Stomach (tissue), 9 donors: ENCODE results near the gene DPYSL3. TPM values are rescaled to one million over a fixed set of nuclear protein-coding genes. Genes with fewer than 3 reads are reported as not detected.
A peak's percentile ranks its signal among the peaks of the same experiment; 100 is the strongest.

Experiments used
- DNase-seq, 2 donors: peaks; one replicate each; pipeline versions ENCODE4 v3.0.0 to v3.0.0-alpha.2; 2013 to 2019
- H3K27ac ChIP-seq, 5 donors: fragments of 200-600 bp in 4 of 5; sonication (generic) in 4 of 5; one replicate each; pipeline ENCODE4 v1.5.1; 2013 to 2019; ENCODE audit warnings: mild to moderate bottlenecking in 1 of 5, moderate library complexity in 1 of 5
- H3K27me3 ChIP-seq, 3 donors: fragments of 200-600 bp; sonication (generic); one replicate each; pipeline ENCODE4 v1.5.1; 2017 to 2019; ENCODE audit warnings: mixed run types in 1 of 3
- H3K36me3 ChIP-seq, 4 donors: fragments of 200-600 bp; sonication (generic); 1 replicate in 3 of 4; 2 replicates in 1 of 4; pipeline ENCODE4 v1.5.1; 2016 to 2019
- H3K4me1 ChIP-seq, 4 donors: fragments of 200-600 bp; sonication (generic); one replicate each; pipeline ENCODE4 v1.5.1; 2016 to 2019
- H3K4me3 ChIP-seq, 4 donors: fragments of 200-600 bp; sonication (generic) in 3 of 4; one replicate each; pipeline ENCODE4 v1.5.1; 2016 to 2019; ENCODE audit warnings: mild to moderate bottlenecking in 1 of 4
- H3K9me3 ChIP-seq, 4 donors: fragments of 200-600 bp; sonication (generic); one replicate each; pipeline ENCODE4 v1.5.1; 2016 to 2019
- EP300 ChIP-seq: sonication (generic); formaldehyde crosslinking; IDR thresholded peaks from one replicate; pipeline ENCODE4 v1.6.1; 2017; ENCODE audit warnings: antibody characterized with exemption
- POLR2A ChIP-seq, 4 donors: fragments of 450-650 bp; IDR thresholded peaks; one replicate each; pipeline ENCODE4 v1.6.1; 2016; ENCODE audit warnings: antibody characterized with exemption in 4 of 4, control low read depth in 2 of 4, mild to moderate bottlenecking in 1 of 4, moderate library complexity in 1 of 4
- POLR2AphosphoS5 ChIP-seq, 3 donors: sonication (generic); formaldehyde crosslinking; IDR thresholded peaks; one replicate each; pipeline ENCODE4 v1.6.1; 2016; ENCODE audit warnings: antibody characterized with exemption in 3 of 3
- WGBS, 5 donors: extraction: QIAGEN DNeasy Blood & Tissue Kit in 3 of 5; methylation state at CpG; one replicate each; pipeline versions ENCODE4 v1.1.5 to v1.1.7; 2013 to 2018; 5-methylcytosine and 5-hydroxymethylcytosine counted together
- intact Hi-C: fragments of 100-400 bp; cut with DNase I; formaldehyde crosslinking; loops from one replicate; pipeline ENCODE4 v1.15.1; 2023; ENCODE audit warnings: low total_unique reads
- polyA plus RNA-seq, 3 donors: library from polyadenylated mRNA; stranded (reverse); fragments of 200-250 nt; gene quantifications; one replicate each; pipeline ENCODE4 v1.2.3, GENCODE V29; 2013
- total RNA-seq, 5 donors: library from RNA; depleted of rRNA; stranded (reverse); fragments of >200 nt; gene quantifications; one replicate each; pipeline versions ENCODE4 v1.1.0 to v1.2.3, GENCODE V29; 2014 to 2016
- TF ChIP-seq, protein P1 (sequence below), 7 experiments: fragments of 450-650 bp in 4 of 7; fragments of 200-600 bp in 3 of 7; sonication (generic) in 3 of 7; IDR thresholded peaks; one replicate each; pipeline ENCODE4 v1.5.1; 2016 to 2019; ENCODE audit warnings: antibody characterized with exemption in 7 of 7, control low read depth in 2 of 7, mild to moderate bottlenecking in 1 of 7
- donor health status: healthy with polysubstance abuse.
- donor health status: Bipolar disorder and iron deficiency.
- donor health status: healthy.

The DPYSL3 gene
- total and polyA plus RNA-seq, 8 donors: 15.0 to 144 (median 38.0) TPM

DNA sequence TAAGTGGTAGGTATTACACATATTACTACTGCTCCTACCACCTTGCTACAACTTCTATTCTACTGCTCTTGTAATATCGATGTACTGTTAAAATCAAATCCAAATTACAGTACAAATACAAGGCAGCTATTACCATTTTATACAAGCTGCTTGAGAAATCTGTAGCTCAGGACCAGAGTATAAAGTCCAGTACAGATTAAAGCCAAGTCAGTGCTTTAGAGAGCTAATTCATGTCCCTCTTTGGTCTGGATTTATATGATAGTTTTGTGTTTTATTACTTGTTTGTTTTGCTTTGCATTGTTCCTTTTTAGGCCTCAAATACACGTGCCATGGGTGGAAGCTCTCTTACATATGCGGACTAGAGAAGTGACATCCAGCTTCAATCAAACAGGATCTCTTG lies 75.8 kb downstream of the DPYSL3 start:
- H3K36me3 ChIP-seq: no peaks in the 10 kb centered on the region
- DNase-seq: no peak
- no peak overlapping the region for H3K4me3 ChIP-seq
- 74 to 88% (median 78%) methylated on average over 3 of the region's 3 CpGs for WGBS, 5 donors
- H3K27me3 ChIP-seq: no peaks in the 10 kb centered on the region
- peaks cover 0 to 41% (median 16%) of the 10 kb centered on the region in 4 donors for H3K4me1 ChIP-seq
- H3K9me3 ChIP-seq: no peaks in the 10 kb centered on the region
- TF ChIP-seq, protein P1, sequence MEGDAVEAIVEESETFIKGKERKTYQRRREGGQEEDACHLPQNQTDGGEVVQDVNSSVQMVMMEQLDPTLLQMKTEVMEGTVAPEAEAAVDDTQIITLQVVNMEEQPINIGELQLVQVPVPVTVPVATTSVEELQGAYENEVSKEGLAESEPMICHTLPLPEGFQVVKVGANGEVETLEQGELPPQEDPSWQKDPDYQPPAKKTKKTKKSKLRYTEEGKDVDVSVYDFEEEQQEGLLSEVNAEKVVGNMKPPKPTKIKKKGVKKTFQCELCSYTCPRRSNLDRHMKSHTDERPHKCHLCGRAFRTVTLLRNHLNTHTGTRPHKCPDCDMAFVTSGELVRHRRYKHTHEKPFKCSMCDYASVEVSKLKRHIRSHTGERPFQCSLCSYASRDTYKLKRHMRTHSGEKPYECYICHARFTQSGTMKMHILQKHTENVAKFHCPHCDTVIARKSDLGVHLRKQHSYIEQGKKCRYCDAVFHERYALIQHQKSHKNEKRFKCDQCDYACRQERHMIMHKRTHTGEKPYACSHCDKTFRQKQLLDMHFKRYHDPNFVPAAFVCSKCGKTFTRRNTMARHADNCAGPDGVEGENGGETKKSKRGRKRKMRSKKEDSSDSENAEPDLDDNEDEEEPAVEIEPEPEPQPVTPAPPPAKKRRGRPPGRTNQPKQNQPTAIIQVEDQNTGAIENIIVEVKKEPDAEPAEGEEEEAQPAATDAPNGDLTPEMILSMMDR (IDR thresholded peaks at IDR 0.05): no peak
- TF ChIP-seq EP300: no peak
- TF ChIP-seq POLR2AphosphoS5 (IDR thresholded peaks at IDR 0.05): no peak
- TF ChIP-seq POLR2A (IDR thresholded peaks at IDR 0.05): no peak
- intact Hi-C loops: no loop called here
- H3K27ac ChIP-seq: no peak overlapping the region

DNA sequence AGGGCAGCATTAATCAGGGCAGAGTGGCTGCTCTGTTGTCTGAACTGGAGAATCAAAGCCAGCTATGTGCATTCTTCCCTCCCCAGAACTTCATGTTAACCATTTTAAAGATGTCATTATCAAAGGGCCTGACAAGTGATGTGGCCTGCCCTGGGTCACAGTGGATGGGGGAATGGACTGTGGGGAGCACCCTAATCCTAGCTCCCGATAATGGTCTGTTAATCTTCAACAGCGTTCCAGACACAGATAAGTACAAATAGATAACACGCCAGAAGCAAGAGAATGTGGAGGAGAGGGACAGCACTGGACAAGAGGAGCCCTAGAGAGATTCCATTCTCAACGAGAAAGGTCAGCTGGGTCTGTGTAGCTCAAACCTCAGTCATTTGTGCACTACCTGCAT lies 77.5 kb downstream of the DPYSL3 start:
- Histone ChIP-seq H3K27me3 (no peaks in the 10 kb centered on the region), H3K27ac (peak overlapping the region in 1 of 5 donors; percentile 23), H3K36me3 (no peaks in the 10 kb centered on the region), H3K4me1 (peaks cover 0 to 54% (median 26%) of the 10 kb centered on the region in 4 donors), H3K4me3 (no peak overlapping the region), H3K9me3 (no peaks in the 10 kb centered on the region)
- TF ChIP-seq EP300 (no peak), POLR2A (IDR thresholded peaks at IDR 0.05) (no peak), POLR2AphosphoS5 (IDR thresholded peaks at IDR 0.05) (no peak)
- TF ChIP-seq, protein P1 (IDR thresholded peaks at IDR 0.05): no peak
- intact Hi-C loops: no loop called here
- WGBS, 5 donors: 31 to 47% (median 45%) methylated on average over 4 of the region's 4 CpGs
- no peak for DNase-seq

DNA sequence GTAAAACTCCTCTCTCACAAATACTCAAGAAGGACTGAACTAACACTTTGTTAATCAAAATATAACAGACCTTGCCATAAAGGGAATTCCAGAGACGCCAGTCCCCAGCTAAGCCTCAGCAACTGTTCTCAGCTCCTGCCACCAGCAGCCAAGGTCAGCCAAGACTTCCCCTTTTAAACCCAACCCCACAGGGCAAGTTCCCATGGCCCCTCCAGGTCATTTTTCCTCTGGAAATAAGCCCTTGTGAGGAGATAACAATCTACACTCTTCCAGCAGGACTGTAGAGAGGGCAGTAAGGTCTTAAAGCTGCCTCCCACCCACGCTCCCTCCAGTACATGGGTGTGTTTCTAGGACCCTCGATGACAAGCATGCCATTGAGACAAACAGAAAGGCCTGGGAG lies 78.3 kb downstream of the DPYSL3 start:
- Histone ChIP-seq H3K9me3 (no peaks in the 10 kb centered on the region), H3K4me3 (no peak overlapping the region), H3K27me3 (no peaks in the 10 kb centered on the region), H3K36me3 (no peaks in the 10 kb centered on the region), H3K27ac (peak overlapping the region in 1 of 5 donors; percentile 23), H3K4me1 (peaks cover 0 to 62% (median 29%) of the 10 kb centered on the region in 4 donors)
- DNase-seq: no peak
- TF ChIP-seq POLR2AphosphoS5 (IDR thresholded peaks at IDR 0.05): no peak
- no peak for TF ChIP-seq POLR2A (IDR thresholded peaks at IDR 0.05)
- TF ChIP-seq, protein P1 (IDR thresholded peaks at IDR 0.05): no peak
- TF ChIP-seq EP300: no peak
- intact Hi-C loops: no loop called here
- 56 to 84% (median 79%) methylated on average over 3 of the region's 3 CpGs for WGBS, 5 donors

DNA sequence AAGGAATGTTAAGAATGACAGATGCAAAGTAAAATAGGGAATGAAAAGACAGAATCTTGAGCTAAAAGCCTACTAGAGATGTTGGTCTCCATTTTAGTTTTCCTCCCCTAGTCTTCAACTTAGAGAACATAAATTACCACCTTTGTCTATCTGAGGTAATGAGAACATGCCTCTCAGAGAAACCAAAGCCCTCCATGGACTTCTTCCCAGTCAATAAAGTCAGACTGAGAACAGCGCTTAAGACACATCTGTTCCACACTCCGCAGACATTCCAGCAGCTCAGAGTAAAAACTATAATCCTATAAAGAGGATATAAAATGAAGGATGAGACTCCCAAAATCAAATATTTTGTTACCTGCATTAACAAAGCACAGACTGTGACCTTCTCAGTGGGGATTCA lies 79.2 kb downstream of the DPYSL3 start:
- H3K27me3 ChIP-seq: no peaks in the 10 kb centered on the region
- no peak for DNase-seq
- no peaks in the 10 kb centered on the region for H3K36me3 ChIP-seq
- intact Hi-C loops: no loop called here
- peaks cover 0 to 64% (median 32%) of the 10 kb centered on the region in 4 donors for H3K4me1 ChIP-seq
- TF ChIP-seq POLR2A (IDR thresholded peaks at IDR 0.05) (no peak), POLR2AphosphoS5 (IDR thresholded peaks at IDR 0.05) (no peak), EP300 (no peak)
- TF ChIP-seq, protein P1 (IDR thresholded peaks at IDR 0.05): no peak
- WGBS, 5 donors: 60 to 96% (median 90%) methylated on average over 2 of the region's 2 CpGs
- H3K9me3 ChIP-seq: no peaks in the 10 kb centered on the region
- no peak overlapping the region for H3K4me3 ChIP-seq
- no peak overlapping the region for H3K27ac ChIP-seq
